Hepatocyte (in vitro differentiated cells): ENCODE results near the gene CLIC6. TPM values are rescaled to one million over a fixed set of nuclear protein-coding genes. Genes with fewer than 3 reads are reported as not detected.

Experiments used
- DNase-seq: peaks from one replicate; pipeline ENCODE4 v3.0.0-alpha.2; 2016; ENCODE audit warnings: low spot score
- H2AFZ ChIP-seq: fragments of 200-600 bp; sonication (generic); 2 replicates; pipeline ENCODE4 v1.6.0; 2016; ENCODE audit warnings: antibody characterized with exemption, mild to moderate bottlenecking
- H3K27ac ChIP-seq: fragments of 200-600 bp; sonication (generic); 2 replicates; pipeline ENCODE4 v1.5.1; 2016; ENCODE audit warnings: mild to moderate bottlenecking
- H3K27me3 ChIP-seq: fragments of 200-600 bp; sonication (generic); 2 replicates; pipeline ENCODE4 v1.6.1; 2016
- H3K36me3 ChIP-seq: fragments of 200-600 bp; sonication (generic); replicated peaks from 2 replicates; pipeline ENCODE4 v1.5.1; 2016; ENCODE audit warnings: low read depth; ENCODE audit not compliant: insufficient read depth
- H3K4me1 ChIP-seq: fragments of 200-600 bp; sonication (generic); 2 replicates; pipeline ENCODE4 v1.5.1; 2016; ENCODE audit warnings: mild to moderate bottlenecking, moderate library complexity; ENCODE audit not compliant: insufficient read depth
- H3K4me2 ChIP-seq: fragments of 200-600 bp; sonication (generic); 2 replicates; pipeline ENCODE4 v1.6.0; 2016
- H3K4me3 ChIP-seq: fragments of 200-600 bp; sonication (generic); 2 replicates; pipeline ENCODE4 v1.5.1; 2016; ENCODE audit warnings: mild to moderate bottlenecking
- H3K79me2 ChIP-seq: fragments of 200-600 bp; sonication (generic); 2 replicates; pipeline ENCODE4 v1.6.0; 2017; ENCODE audit warnings: mild to moderate bottlenecking
- H3K9me2 ChIP-seq: fragments of 200-600 bp; sonication (generic); replicated peaks from 2 replicates; pipeline ENCODE4 v1.6.0; 2017; ENCODE audit warnings: mild to moderate bottlenecking; ENCODE audit not compliant: insufficient read depth
- H3K9me3 ChIP-seq: fragments of 200-600 bp; sonication (generic); 2 replicates; pipeline ENCODE4 v1.5.1; 2016; ENCODE audit warnings: low read depth, mild to moderate bottlenecking
- H4K20me1 ChIP-seq: fragments of 200-600 bp; sonication (generic); 2 replicates; pipeline ENCODE4 v1.6.0; 2016; ENCODE audit warnings: mild to moderate bottlenecking; ENCODE audit not compliant: insufficient read depth, poor library complexity, severe bottlenecking
- EZH2 ChIP-seq: fragments of 200-600 bp; sonication (generic); IDR thresholded peaks from 2 replicates; pipeline ENCODE4 v1.6.1; 2016; ENCODE audit warnings: antibody characterized with exemption, mild to moderate bottlenecking, borderline replicate concordance
- EZH2phosphoT487 ChIP-seq: fragments of 200-600 bp; sonication (generic); IDR thresholded peaks from one replicate; pipeline ENCODE4 v1.6.1; 2018; ENCODE audit warnings: antibody characterized with exemption, mild to moderate bottlenecking, low read depth, moderate library complexity; ENCODE audit not compliant: unreplicated experiment, severe bottlenecking
- WGBS: methylation state at CpG from one replicate; pipeline ENCODE4 v1.1.6; 2016; ENCODE audit warnings: low lambda C conversion rate; ENCODE audit errors: missing lambda C conversion rate; 5-methylcytosine and 5-hydroxymethylcytosine counted together
- polyA plus RNA-seq: library from polyadenylated mRNA; unstranded; fragments of >200 nt; fragmentation: Nextera tagmentation; extraction: Ambion mirVana; gene quantifications from 2 replicates; pipeline ENCODE4 v1.2.1, GENCODE V29; 2016
- total RNA-seq: library from RNA; depleted of rRNA; stranded (reverse); fragments of >200 nt; gene quantifications from 2 replicates; pipeline ENCODE4 v1.2.3, GENCODE V29; 2014
- TF ChIP-seq, protein P1 (sequence below): fragments of 200-600 bp; sonication (generic); IDR thresholded peaks from 2 replicates; pipeline ENCODE4 v1.5.1; 2016; ENCODE audit warnings: antibody characterized with exemption, mild to moderate bottlenecking; ENCODE audit not compliant: poor library complexity

CLIC6 gene
- total and polyA plus RNA-seq, 2 experiments from 2014 or later, result 9.9 to 16.7 TPM

DNA sequence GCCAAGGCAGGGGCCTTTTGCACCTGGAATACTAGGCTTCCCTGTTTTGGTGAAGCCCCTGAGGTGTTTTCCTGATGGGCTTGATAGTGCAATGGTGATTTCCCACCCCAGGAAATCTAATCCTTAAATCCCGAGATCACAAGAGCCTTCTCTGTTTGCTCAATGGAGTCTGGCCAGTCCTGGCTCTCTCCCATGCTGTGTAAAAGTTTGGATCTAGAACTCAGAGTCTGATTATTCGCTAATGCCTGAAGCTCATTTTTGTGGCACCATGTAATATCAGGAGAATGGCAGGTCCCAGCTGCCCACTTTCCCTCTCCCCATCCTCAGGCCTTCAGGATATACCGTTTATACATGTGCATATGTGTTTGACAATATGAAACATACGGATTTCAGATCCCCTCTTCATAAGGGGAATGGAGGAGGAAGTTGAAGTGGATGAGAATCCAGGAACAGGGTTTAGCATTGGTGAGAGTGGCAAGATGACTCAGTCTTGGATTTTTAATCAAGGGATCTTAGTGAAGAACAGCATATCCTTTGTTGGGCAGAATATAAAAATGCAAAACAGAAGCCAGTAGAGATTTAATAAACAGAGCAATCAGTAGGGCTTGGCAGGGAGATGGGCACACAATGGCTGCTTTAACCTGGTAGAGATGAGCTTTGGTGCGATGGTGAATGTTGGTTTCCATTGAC is 62.1 kb downstream of the CLIC6 start:
- Histone ChIP-seq H3K9me2 (no peaks in the 10 kb centered on the region), H3K27me3 (no peaks in the 10 kb centered on the region), H3K4me2 (no peak overlapping the region), H3K9me3 (no peaks in the 10 kb centered on the region), H3K27ac (no peak overlapping the region), H3K4me1 (no peaks in the 10 kb centered on the region), H3K36me3 (no peaks in the 10 kb centered on the region), H2AFZ (no peak overlapping the region), H4K20me1 (no peaks in the 10 kb centered on the region), H3K4me3 (no peak overlapping the region), H3K79me2 (no peaks in the 10 kb centered on the region)
- 89% methylated on average over 5 of the region's 5 CpGs for WGBS
- DNase-seq, result no peak
- TF ChIP-seq, protein P1, sequence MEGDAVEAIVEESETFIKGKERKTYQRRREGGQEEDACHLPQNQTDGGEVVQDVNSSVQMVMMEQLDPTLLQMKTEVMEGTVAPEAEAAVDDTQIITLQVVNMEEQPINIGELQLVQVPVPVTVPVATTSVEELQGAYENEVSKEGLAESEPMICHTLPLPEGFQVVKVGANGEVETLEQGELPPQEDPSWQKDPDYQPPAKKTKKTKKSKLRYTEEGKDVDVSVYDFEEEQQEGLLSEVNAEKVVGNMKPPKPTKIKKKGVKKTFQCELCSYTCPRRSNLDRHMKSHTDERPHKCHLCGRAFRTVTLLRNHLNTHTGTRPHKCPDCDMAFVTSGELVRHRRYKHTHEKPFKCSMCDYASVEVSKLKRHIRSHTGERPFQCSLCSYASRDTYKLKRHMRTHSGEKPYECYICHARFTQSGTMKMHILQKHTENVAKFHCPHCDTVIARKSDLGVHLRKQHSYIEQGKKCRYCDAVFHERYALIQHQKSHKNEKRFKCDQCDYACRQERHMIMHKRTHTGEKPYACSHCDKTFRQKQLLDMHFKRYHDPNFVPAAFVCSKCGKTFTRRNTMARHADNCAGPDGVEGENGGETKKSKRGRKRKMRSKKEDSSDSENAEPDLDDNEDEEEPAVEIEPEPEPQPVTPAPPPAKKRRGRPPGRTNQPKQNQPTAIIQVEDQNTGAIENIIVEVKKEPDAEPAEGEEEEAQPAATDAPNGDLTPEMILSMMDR, result no peak

DNA sequence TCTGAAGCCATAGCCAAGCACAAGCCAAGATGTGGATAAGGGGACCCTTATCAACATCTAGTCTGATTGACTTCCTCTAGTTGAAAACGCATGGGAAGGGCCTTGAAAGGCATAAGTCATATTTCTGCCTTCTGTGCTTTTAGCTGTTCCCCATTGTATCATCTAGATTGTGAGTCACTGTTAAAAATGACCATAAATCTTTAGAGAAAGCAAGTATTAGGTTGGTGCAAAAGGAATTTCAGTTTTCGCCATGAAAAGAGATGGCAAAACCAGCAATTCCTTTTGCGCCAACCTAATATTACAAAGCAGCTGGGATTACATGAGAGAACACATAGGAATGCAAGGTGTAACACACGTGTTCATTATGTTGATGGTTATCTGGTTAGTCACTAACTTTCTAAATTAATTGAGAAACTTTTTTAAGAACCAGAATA is 63.6 kb downstream of the CLIC6 start:
- no peaks in the 10 kb centered on the region for H3K9me3 ChIP-seq
- H3K9me2 ChIP-seq, result no peaks in the 10 kb centered on the region
- H4K20me1 ChIP-seq, result no peaks in the 10 kb centered on the region
- peaks cover 2% of the 10 kb centered on the region for H3K4me1 ChIP-seq
- no peak overlapping the region for H3K27ac ChIP-seq
- H2AFZ ChIP-seq, result no peak overlapping the region
- H3K79me2 ChIP-seq, result no peaks in the 10 kb centered on the region
- no peak overlapping the region for H3K4me2 ChIP-seq
- 92% methylated on average over 4 of the region's 4 CpGs for WGBS
- no peak for DNase-seq
- no peak overlapping the region for H3K4me3 ChIP-seq
- TF ChIP-seq, protein P1, result no peak
- TF ChIP-seq EZH2 (no peak), EZH2phosphoT487 (no peak)
- no peaks in the 10 kb centered on the region for H3K27me3 ChIP-seq
- H3K36me3 ChIP-seq, result no peaks in the 10 kb centered on the region

GRCh38 chr21:34733852-34734251 is 65.1 kb downstream of the CLIC6 start:
- Histone ChIP-seq H3K9me2 (no peaks in the 10 kb centered on the region), H3K4me2 (no peak overlapping the region)
- WGBS, result 95% methylated on average over 4 of the region's 4 CpGs

More at GRCh38 chr21:34733852-34734251, 65.1 kb downstream of the CLIC6 start:
- DNase-seq, result no peak
- Histone ChIP-seq H4K20me1 (no peaks in the 10 kb centered on the region), H3K9me3 (no peaks in the 10 kb centered on the region), H2AFZ (no peak overlapping the region), H3K4me3 (no peak overlapping the region), H3K27ac (no peak overlapping the region), H3K36me3 (no peaks in the 10 kb centered on the region), H3K27me3 (no peaks in the 10 kb centered on the region), H3K4me1 (peaks cover 5% of the 10 kb centered on the region), H3K79me2 (no peaks in the 10 kb centered on the region)
- TF ChIP-seq EZH2phosphoT487 (no peak), EZH2 (no peak)
- TF ChIP-seq, protein P1, result no peak
